H9 (cell line): ENCODE measurements around the gene TMBIM1. TPM values are rescaled to one million over a fixed set of nuclear protein-coding genes. Genes with fewer than 3 reads are reported as not detected.

Experiments used
- DNase-seq: peaks from one replicate; pipeline ENCODE4 v3.0.0-alpha.2; 2017
- H2AFZ ChIP-seq: one replicate; pipeline ENCODE4 v1.6.1; 2013; ENCODE audit warnings: mild to moderate bottlenecking, low read length, control low read depth, moderate library complexity
- H2AK5ac ChIP-seq: 2 replicates; pipeline ENCODE4 v1.6.1; 2013; ENCODE audit warnings: low read length, control low read depth, mixed read lengths; ENCODE audit not compliant: insufficient read length
- H2BK120ac ChIP-seq: one replicate; pipeline ENCODE4 v1.6.1; 2013; ENCODE audit warnings: low read depth, mild to moderate bottlenecking, low read length, control low read depth, inconsistent platforms; ENCODE audit not compliant: poor library complexity, severe bottlenecking
- H2BK12ac ChIP-seq: 2 replicates; pipeline ENCODE4 v1.6.1; 2013; ENCODE audit warnings: low read length, control low read depth, mixed read lengths, low read depth; ENCODE audit not compliant: insufficient read length
- H2BK15ac ChIP-seq: 2 replicates; pipeline ENCODE4 v1.6.1; 2013; ENCODE audit warnings: low read depth, low read length, control low read depth
- H2BK20ac ChIP-seq: one replicate; pipeline ENCODE4 v1.6.1; 2013; ENCODE audit warnings: low read depth, mild to moderate bottlenecking, low read length, control low read depth, inconsistent platforms; ENCODE audit not compliant: poor library complexity, severe bottlenecking
- H2BK5ac ChIP-seq: 2 replicates; pipeline ENCODE4 v1.6.1; 2013; ENCODE audit warnings: low read length, control low read depth, mixed read lengths; ENCODE audit not compliant: insufficient read length
- H3K14ac ChIP-seq: 2 replicates; pipeline ENCODE4 v1.6.1; 2013; ENCODE audit warnings: low read length, control low read depth; ENCODE audit not compliant: insufficient read depth
- H3K18ac ChIP-seq: 2 replicates; pipeline ENCODE4 v1.6.1; 2013; ENCODE audit warnings: low read depth, mild to moderate bottlenecking, mixed read lengths, low read length, control low read depth; ENCODE audit not compliant: insufficient read length
- H3K23ac ChIP-seq: 2 replicates; pipeline ENCODE4 v1.6.1; 2013; ENCODE audit warnings: low read length, control low read depth, mixed read lengths, low read depth; ENCODE audit not compliant: insufficient read length
- H3K23me2 ChIP-seq: 2 replicates; pipeline ENCODE4 v1.6.1; 2013; ENCODE audit warnings: low read depth, mild to moderate bottlenecking, mixed read lengths, low read length, control low read depth; ENCODE audit not compliant: insufficient read length, poor library complexity, severe bottlenecking
- H3K27ac ChIP-seq: 2 replicates; pipeline ENCODE4 v1.5.1; 2013; ENCODE audit warnings: low read length, control low read depth, mixed read lengths, low read depth; ENCODE audit not compliant: insufficient read length
- H3K27me3 ChIP-seq: 2 replicates; pipeline ENCODE4 v1.6.1; 2013; ENCODE audit warnings: low read length, control low read depth, inconsistent platforms; ENCODE audit not compliant: insufficient read depth
- H3K4ac ChIP-seq: 2 replicates; pipeline ENCODE4 v1.6.1; 2013; ENCODE audit warnings: low read depth, mild to moderate bottlenecking, control low read depth, inconsistent platforms, low read length, moderate library complexity
- H3K4me1 ChIP-seq: 2 replicates; pipeline ENCODE4 v1.6.1; 2013; ENCODE audit warnings: low read length, control low read depth, inconsistent platforms; ENCODE audit not compliant: insufficient read depth
- H3K4me2 ChIP-seq: 2 replicates; pipeline ENCODE4 v1.6.1; 2013; ENCODE audit warnings: low read length, control low read depth, mixed read lengths; ENCODE audit not compliant: insufficient read length, insufficient read depth
- H3K56ac ChIP-seq: 2 replicates; pipeline ENCODE4 v1.6.1; 2013; ENCODE audit warnings: low read depth, mild to moderate bottlenecking, mixed read lengths, low read length, control low read depth; ENCODE audit not compliant: insufficient read length
- H3K79me1 ChIP-seq: 2 replicates; pipeline ENCODE4 v1.6.1; 2013; ENCODE audit warnings: low read depth, mild to moderate bottlenecking, moderate library complexity, low read length, control low read depth, inconsistent platforms; ENCODE audit not compliant: insufficient read depth, poor library complexity, severe bottlenecking
- H3K79me2 ChIP-seq: 2 replicates; pipeline ENCODE4 v1.6.1; 2013; ENCODE audit warnings: low read length, control low read depth, inconsistent platforms; ENCODE audit not compliant: insufficient read depth
- H3K9ac ChIP-seq: 2 replicates; pipeline ENCODE4 v1.6.1; 2013; ENCODE audit warnings: low read length, control low read depth, mixed read lengths; ENCODE audit not compliant: insufficient read length; ENCODE audit errors: extremely low read depth
- H3K9me3 ChIP-seq: one replicate; pipeline ENCODE4 v1.6.1; 2013; ENCODE audit warnings: low read depth, low read length, inconsistent platforms; ENCODE audit not compliant: control insufficient read depth
- H3T11ph ChIP-seq: one replicate; pipeline ENCODE4 v1.6.1; 2013; ENCODE audit warnings: mild to moderate bottlenecking, low read length, control low read depth, inconsistent platforms
- H4K20me1 ChIP-seq: one replicate; pipeline ENCODE4 v1.6.1; 2013; ENCODE audit not compliant: control insufficient read depth, insufficient read length, insufficient read depth
- H4K5ac ChIP-seq: 2 replicates; pipeline ENCODE4 v1.6.1; 2013; ENCODE audit warnings: low read depth, mild to moderate bottlenecking, mixed read lengths, low read length, control low read depth; ENCODE audit not compliant: insufficient read length
- H4K8ac ChIP-seq: replicated peaks from 2 replicates; pipeline ENCODE4 v1.6.1; 2013; ENCODE audit warnings: low read length, control low read depth, mixed read lengths, low read depth; ENCODE audit not compliant: insufficient read length
- H4K91ac ChIP-seq: 2 replicates; pipeline ENCODE4 v1.6.1; 2013; ENCODE audit warnings: low read depth, mild to moderate bottlenecking, moderate library complexity, mixed read lengths, low read length, control low read depth; ENCODE audit not compliant: insufficient read length
- H3K27ac Mint-ChIP-seq, 3 experiments: 2 replicates in 2 of 3; 3 replicates in 1 of 3; pipeline ENCODE4 v1.8.0; 2020 to 2021; ENCODE audit warnings: mixed read lengths in 3 of 3, mild to moderate bottlenecking in 1 of 3, moderate library complexity in 1 of 3
- H3K27me3 Mint-ChIP-seq: 2 replicates; pipeline ENCODE4 v1.8.0; 2021; ENCODE audit warnings: low read depth, mild to moderate bottlenecking, moderate library complexity, mixed read lengths
- H3K36me3 Mint-ChIP-seq, 3 experiments: 2 replicates in 2 of 3; 3 replicates in 1 of 3; pipeline ENCODE4 v1.8.0; 2020 to 2021; ENCODE audit warnings: low read depth in 3 of 3, mixed read lengths in 3 of 3; ENCODE audit not compliant: insufficient read depth in 1 of 3
- H3K4me1 Mint-ChIP-seq, 2 experiments: 2 replicates each; pipeline ENCODE4 v1.8.0; 2020; ENCODE audit warnings: mixed read lengths in 2 of 2
- H3K4me3 Mint-ChIP-seq, 2 experiments: 2 replicates in 1 of 2; 3 replicates in 1 of 2; pipeline ENCODE4 v1.8.0; 2020 to 2021; ENCODE audit warnings: mild to moderate bottlenecking in 2 of 2, mixed read lengths in 2 of 2, moderate library complexity in 1 of 2
- H3K9me3 Mint-ChIP-seq, 2 experiments: 2 replicates in 1 of 2; 3 replicates in 1 of 2; pipeline ENCODE4 v1.8.0; 2020; ENCODE audit warnings: mild to moderate bottlenecking in 2 of 2, mixed read lengths in 2 of 2, moderate library complexity in 1 of 2
- CTCF ChIP-seq: fragments of 200-600 bp; sonication (generic); conservative IDR thresholded peaks from 3 replicates; pipeline ENCODE4 v1.8.0; 2021; ENCODE audit warnings: antibody characterized with exemption, mild to moderate bottlenecking
- WGBS: extraction: QIAGEN DNeasy Blood & Tissue Kit; methylation state at CpG from one replicate; pipeline ENCODE4 v1.1.7; 2013; ENCODE audit warnings: missing lambda C conversion rate, low lambda C conversion rate, mixed read lengths; ENCODE audit not compliant: insufficient read length; ENCODE audit errors: extremely low coverage; 5-methylcytosine and 5-hydroxymethylcytosine counted together
- total RNA-seq: library from RNA; stranded (reverse); gene quantifications from 2 replicates; pipeline ENCODE4 v1.2.1, GENCODE V29; 2021

Gene TMBIM1
- total RNA-seq, 1 experiment from 2014 or later = 17.4 TPM

DNA sequence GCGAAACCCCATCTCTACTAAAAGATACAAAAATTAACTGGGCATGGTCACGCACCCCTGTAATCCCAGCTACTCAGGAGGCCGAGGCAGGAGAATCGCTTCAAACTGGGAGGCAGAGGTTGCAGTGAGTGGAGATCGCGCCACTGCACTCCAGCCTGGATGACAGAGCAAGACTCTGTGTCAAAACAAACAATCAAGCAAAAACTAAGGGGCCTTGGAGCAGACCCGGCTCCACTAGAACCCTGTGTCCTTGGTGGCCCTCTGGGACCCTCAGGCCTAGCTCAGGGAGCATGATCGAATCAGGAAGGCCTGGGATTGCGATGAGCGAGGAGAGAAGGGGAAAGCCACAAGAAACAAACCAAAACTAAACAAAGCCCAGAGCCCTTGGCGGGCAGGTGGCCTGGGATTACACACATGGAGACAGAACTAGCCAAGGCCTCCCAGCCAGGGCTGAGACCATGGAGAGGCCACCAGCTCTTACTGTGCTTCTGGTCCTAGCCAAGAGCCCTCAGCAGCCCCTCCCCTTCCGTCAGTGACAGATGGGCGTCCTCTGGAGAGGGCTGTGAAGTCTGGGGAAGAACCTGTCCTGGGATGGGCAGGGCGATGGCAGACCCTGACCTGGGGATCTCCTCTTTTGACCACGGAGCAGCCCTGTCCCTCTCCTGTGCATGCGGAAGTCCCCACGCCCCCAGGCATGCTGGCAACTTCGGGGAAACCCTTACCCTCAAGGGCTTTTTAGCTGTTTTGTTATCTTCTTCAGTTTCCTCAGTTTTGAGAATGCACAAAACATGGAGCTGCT lies 36.9 kb upstream of the TMBIM1 start:
- no peak overlapping the region for H4K91ac ChIP-seq
- Mint-ChIP-seq H3K4me3 (no peak overlapping the region), H3K36me3 (no peaks in the 10 kb centered on the region), H3K9me3 (no peaks in the 10 kb centered on the region), H3K27me3 (no peaks in the 10 kb centered on the region), H3K27ac (peak overlapping the region in 2 of 3 experiments; percentile 40 to 44; a peak in 3 of 7 replicates), H3K4me1 (peaks cover 39 to 56% of the 10 kb centered on the region in 2 experiments)
- DNase-seq = no peak
- H3T11ph ChIP-seq = no peak overlapping the region
- no peak overlapping the region for H3K4ac ChIP-seq
- H3K14ac ChIP-seq = peak overlapping the region; percentile 25; the same call in 1 of the 2 replicates
- H2BK15ac ChIP-seq = no peak overlapping the region
- H3K23me2 ChIP-seq = peaks cover under 1% of the 10 kb centered on the region
- no peak overlapping the region for H3K23ac ChIP-seq
- no peak overlapping the region for H2BK20ac ChIP-seq
- H2BK5ac ChIP-seq = no peak overlapping the region
- no peak overlapping the region for H3K56ac ChIP-seq
- no peak overlapping the region for H4K5ac ChIP-seq
- no peak overlapping the region for H2AK5ac ChIP-seq
- no peak overlapping the region for H2BK120ac ChIP-seq
- no peak overlapping the region for H4K8ac ChIP-seq
- no peaks in the 10 kb centered on the region for H3K9me3 ChIP-seq
- no peak overlapping the region for H3K27ac ChIP-seq
- no CpG with 5 or more reads among the region's 18 CpGs for WGBS
- H2BK12ac ChIP-seq = no peak overlapping the region
- no peak overlapping the region for H3K18ac ChIP-seq
- no peaks in the 10 kb centered on the region for H3K27me3 ChIP-seq
- no peak overlapping the region for H3K9ac ChIP-seq
- peaks cover 7% of the 10 kb centered on the region; the same call in 1 of the 2 replicates for H3K4me1 ChIP-seq
- TF ChIP-seq CTCF = no peak
- no peaks in the 10 kb centered on the region for H3K79me1 ChIP-seq
- H4K20me1 ChIP-seq = no peaks in the 10 kb centered on the region
- no peaks in the 10 kb centered on the region for H3K79me2 ChIP-seq
- H2AFZ ChIP-seq = no peak overlapping the region
- H3K4me2 ChIP-seq = no peak overlapping the region
